ENCODE data around the gene OSMR. TPM values are rescaled to one million over a fixed set of nuclear protein-coding genes. Genes with fewer than 3 reads are reported as not detected.

The OSMR gene
- total and polyA plus RNA-seq, 9 donors, result 16.6 to 87.1 (median 48.9) TPM

GRCh38 chr5:38905516-38905915 lies 59.7 kb downstream of the OSMR start:
- Histone ChIP-seq H3K9me3 (no peaks in the 10 kb centered on the region), H3K4me3 (no peak overlapping the region), H3K4me1 (ENCODE audit: insufficient read depth) (no peaks in the 10 kb centered on the region), H3K36me3 (no peaks in the 10 kb centered on the region), H3K27ac (no peak overlapping the region), H3K27me3 (no peaks in the 10 kb centered on the region)
- intact Hi-C loops (cut with DNase I), result no loop called here
- TF ChIP-seq EP300 (IDR thresholded peaks at IDR 0.05), result no peak
- TF ChIP-seq POLR2A (IDR thresholded peaks at IDR 0.05), result no peak
- no peak for TF ChIP-seq CTCF (IDR thresholded peaks at IDR 0.05)
- no peak for DNase-seq
- 88 to 94% (median 94%) methylated on average over 4 of the region's 4 CpGs for WGBS, 3 donors

GRCh38 chr5:38906503-38906902 lies 60.7 kb downstream of the OSMR start:
- no peaks in the 10 kb centered on the region for H3K27me3 ChIP-seq
- intact Hi-C loops (cut with DNase I), result no loop called here
- H3K9me3 ChIP-seq, result no peaks in the 10 kb centered on the region
- no peak for DNase-seq
- H3K4me1 ChIP-seq (ENCODE audit: insufficient read depth), result no peaks in the 10 kb centered on the region
- no peak overlapping the region for H3K27ac ChIP-seq
- no peaks in the 10 kb centered on the region for H3K36me3 ChIP-seq
- H3K4me3 ChIP-seq, result no peak overlapping the region
- TF ChIP-seq CTCF (IDR thresholded peaks at IDR 0.05) (no peak), POLR2A (IDR thresholded peaks at IDR 0.05) (no peak)

- no peak for DNase-seq
- Histone ChIP-seq H3K9me3 (no peaks in the 10 kb centered on the region), H3K4me3 (no peak overlapping the region), H3K27me3 (no peaks in the 10 kb centered on the region), H3K36me3 (no peaks in the 10 kb centered on the region), H3K4me1 (ENCODE audit: insufficient read depth) (no peaks in the 10 kb centered on the region), H3K27ac (no peak overlapping the region)
- WGBS, 3 donors, result 96 to 98% (median 96%) methylated on average over 3 of the region's 3 CpGs
- intact Hi-C loops (cut with DNase I), result loop anchor here in 1 of 4 donors (10.0 kb wide), 1 partner anchor 67 kb away; the partner anchor contains the start of gene OSMR
- TF ChIP-seq CTCF (IDR thresholded peaks at IDR 0.05), result no peak
- no peak for TF ChIP-seq POLR2A (IDR thresholded peaks at IDR 0.05)
- TF ChIP-seq EP300 (IDR thresholded peaks at IDR 0.05), result no peak
Observed at GRCh38 chr5:38911933-38912332, 66.1 kb downstream of the OSMR start.

- H3K27ac ChIP-seq, result no peak overlapping the region
- H3K4me1 ChIP-seq (ENCODE audit: insufficient read depth), result no peaks in the 10 kb centered on the region
- no peaks in the 10 kb centered on the region for H3K9me3 ChIP-seq
- 73 to 87% (median 77%) methylated on average over 2 of the region's 2 CpGs for WGBS, 3 donors
- no peak overlapping the region for H3K4me3 ChIP-seq
- no peak for DNase-seq
- no peaks in the 10 kb centered on the region for H3K27me3 ChIP-seq
- intact Hi-C loops (cut with DNase I), result loop anchor here in 1 of 4 donors (10.0 kb wide), 1 partner anchor 69 kb away; the partner anchor contains the start of gene OSMR
- no peaks in the 10 kb centered on the region for H3K36me3 ChIP-seq
- TF ChIP-seq CTCF (IDR thresholded peaks at IDR 0.05) (no peak), POLR2A (IDR thresholded peaks at IDR 0.05) (no peak), EP300 (IDR thresholded peaks at IDR 0.05) (no peak)
Observed at GRCh38 chr5:38913714-38914113, 67.9 kb downstream of the OSMR start.

Data from ovary (tissue), 9 donors.